Inflammatory macrophage treated with lipopolysaccharide for 4 hours (primary cell): ENCODE data around the gene DICER1.

Experiments used
- DNase-seq: peaks from one replicate; pipeline ENCODE4 v3.0.0-alpha.2; 2020

Gene DICER1

GRCh38 chr14:95117937-95118721 lies 39.2 kb downstream of the DICER1 start:
- DNase-seq, result no peak

DNA sequence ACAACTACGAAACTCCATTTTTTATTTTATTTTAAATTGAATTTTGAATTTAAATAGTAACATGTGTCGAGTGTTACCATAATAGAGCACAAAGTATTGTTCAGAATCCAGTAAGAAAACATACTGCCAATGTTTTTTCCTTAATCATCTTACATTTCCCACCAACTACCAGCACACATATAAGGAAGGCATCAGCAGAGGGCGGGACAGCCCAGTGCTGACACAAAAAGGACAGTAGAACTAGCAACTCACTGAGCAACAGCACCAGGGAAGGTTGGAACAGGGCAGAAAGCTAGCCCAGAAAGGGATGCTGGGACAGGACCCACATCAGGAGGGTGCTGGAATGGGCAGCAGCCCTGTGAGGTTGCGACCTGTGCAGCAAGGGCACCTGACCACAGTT lies 43.9 kb downstream of the DICER1 start:
- no peak for DNase-seq

DNA sequence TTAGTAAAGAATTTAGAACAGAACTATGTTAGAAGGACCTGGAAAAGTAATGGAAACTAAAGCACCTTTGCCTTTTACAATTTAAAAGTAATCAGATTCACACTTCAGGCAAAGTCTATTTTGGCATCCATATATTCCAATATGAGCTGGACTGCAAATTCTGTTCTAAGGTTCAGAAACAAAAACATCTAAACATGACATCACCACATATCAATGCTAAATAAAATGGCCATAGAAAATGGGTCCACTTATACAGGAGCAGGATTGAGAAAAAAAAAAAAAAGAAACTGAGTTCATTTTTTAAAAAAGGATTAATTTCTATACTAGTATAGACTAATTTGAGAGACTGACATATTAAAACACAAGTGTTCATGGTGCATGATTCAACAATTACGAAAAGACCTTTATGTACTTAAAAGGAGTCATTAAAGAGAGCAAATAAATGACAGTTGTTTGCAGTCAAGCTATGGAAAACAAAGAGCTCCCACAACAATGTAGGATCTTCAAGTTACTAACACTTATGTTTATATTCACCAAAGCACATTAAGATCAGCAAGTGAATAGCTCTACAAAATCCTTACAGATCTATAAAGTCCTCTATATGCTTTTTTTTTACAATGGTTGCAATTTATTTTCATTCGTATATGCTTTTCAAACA lies 45.7 kb downstream of the DICER1 start:
- no peak for DNase-seq

DNA sequence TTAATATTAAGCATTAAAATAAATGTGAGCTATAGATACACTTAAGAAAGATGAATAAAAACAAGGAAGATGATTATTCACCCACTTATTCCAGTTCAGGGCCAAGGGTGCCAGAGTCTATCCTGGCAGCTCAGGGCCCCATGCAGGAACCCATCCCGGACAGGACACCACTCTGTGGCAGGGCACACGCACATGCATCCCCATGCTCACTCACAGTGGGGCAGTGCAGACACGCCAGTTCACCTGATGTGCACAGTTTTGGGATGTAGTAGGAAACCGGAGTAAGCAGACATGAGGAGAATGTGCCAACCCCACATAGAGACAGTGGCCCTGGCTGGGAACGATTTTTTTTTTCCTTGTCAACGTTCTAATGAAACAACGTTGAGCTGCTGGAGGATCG lies 47.2 kb downstream of the DICER1 start:
- DNase-seq, result no peak

- DNase-seq, result no peak
Observed at GRCh38 chr14:95107711-95108110, 49.6 kb downstream of the DICER1 start.

DNA sequence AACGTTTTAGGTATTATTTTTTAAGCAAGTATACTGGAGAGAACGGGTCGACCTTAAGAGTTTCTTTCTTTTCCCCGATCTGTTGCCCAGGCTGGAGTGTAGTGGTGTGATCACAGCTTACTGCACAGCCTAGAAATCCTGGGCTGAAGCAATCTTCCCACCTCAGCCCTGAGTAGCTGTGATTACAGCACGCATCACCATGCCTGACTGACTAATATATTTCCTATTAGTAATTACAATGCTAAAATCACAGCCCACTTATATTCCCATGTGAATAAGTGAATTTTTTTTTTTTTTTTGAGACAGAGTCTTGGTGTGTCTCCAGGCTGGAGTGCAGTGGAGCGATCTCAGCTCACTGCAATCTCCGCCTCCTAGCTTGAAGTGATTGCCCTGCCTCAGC lies 50.4 kb downstream of the DICER1 start:
- peak; percentile 27 for DNase-seq

- DNase-seq, result no peak
Observed at GRCh38 chr14:95104911-95105310, 52.4 kb downstream of the DICER1 start.

DNA sequence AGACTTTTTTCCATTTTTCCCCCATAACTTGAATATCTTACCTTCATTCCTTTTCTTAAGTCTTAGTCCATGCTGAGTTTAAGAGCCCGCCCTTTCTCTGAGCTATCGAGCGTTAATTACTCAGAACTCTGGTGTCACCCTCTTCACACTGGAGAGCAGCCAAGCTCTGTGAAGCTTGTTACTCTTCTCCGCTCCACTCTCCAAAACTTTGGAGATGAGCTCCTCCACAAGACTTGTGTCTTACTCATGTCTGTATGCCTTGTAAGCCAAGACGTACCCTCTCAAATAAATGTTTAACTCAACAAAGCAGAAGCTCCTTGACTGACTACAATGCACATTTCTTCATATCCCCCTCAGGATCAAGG lies 54.7 kb downstream of the DICER1 start:
- DNase-seq, result no peak

GRCh38 chr14:95101736-95102679 lies 55.3 kb downstream of the DICER1 start:
- no peak for DNase-seq

DNA sequence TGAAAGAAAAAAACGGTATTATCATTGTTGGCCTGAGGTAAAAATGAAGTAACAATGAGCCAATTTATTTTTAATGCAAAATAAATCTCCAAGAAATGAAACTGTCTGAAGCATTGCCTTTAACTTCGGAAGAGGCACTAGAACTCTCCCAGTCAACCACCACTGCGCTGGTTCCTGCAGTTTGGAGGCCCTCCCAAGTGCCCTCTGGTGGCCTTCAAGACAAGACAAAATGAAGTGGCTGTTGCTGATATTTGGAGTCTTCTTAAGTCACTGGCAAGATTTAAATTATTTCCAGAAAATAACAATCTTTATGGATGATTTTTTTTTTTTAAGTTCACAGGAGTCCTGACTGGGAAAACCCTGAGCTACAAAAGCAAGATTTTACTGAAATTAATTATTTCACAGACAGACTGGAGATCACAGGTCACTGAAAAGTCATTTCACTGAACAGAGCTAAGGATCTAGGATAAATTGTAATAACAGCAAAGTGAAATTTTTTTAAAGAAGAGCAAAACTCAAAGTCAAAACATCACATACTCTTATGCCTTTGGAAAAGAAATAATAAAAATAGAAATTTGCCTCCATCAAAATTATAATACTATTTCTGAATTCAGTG lies 58.2 kb downstream of the DICER1 start:
- peak; percentile 59 for DNase-seq

GRCh38 chr14:95097385-95097784 lies 59.9 kb downstream of the DICER1 start:
- no peak for DNase-seq

GRCh38 chr14:95096476-95096875 lies 60.9 kb downstream of the DICER1 start:
- DNase-seq, result no peak

DNA sequence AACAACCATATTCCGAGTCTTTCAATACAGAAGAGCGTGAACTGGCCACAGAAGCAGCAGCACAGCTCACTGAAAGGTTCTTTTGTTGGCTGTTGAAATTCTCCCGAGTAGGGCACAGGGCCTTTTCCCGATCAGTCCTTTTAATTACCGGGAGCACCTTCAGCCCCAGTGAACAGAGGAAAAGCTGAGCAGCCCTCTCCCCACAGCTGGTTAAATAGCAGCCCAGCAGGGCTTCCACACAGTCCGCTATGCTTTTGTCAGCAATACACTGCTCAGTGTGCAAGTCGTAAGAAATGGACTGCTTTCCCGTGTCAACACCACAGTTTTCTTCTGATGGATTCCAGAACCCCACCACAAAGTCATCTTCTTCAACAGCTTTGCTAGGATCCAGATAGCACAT lies 61.3 kb downstream of the DICER1 start:
- no peak for DNase-seq

GRCh38 chr14:95092723-95093122 lies 64.6 kb downstream of the DICER1 start:
- DNase-seq, result no peak

- DNase-seq, result no peak
Observed at GRCh38 chr14:95091581-95091980, 65.7 kb downstream of the DICER1 start.

GRCh38 chr14:95088665-95089064 lies 68.7 kb downstream of the DICER1 start:
- no peak for DNase-seq

GRCh38 chr14:95087619-95088018 lies 69.7 kb downstream of the DICER1 start:
- no peak for DNase-seq

DNA sequence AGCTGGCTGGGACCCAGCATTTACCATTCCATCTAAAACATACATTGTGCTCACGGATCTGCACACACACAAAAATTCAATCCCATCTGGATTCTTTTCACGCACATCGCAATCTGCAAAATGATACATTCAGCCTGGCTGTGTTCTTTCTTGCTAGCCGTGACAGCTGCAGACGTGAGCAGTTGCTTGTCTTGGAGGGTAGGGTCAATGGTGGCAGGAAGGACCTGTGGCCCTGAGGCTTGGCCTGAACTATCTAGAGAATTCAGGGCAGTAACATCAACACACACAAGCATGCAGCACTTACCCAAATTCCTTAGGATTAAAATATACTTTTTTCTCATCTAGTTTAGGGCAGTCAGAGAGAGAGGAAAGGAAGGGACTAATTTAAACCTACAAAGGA lies 72.0 kb downstream of the DICER1 start:
- no peak for DNase-seq

DNA sequence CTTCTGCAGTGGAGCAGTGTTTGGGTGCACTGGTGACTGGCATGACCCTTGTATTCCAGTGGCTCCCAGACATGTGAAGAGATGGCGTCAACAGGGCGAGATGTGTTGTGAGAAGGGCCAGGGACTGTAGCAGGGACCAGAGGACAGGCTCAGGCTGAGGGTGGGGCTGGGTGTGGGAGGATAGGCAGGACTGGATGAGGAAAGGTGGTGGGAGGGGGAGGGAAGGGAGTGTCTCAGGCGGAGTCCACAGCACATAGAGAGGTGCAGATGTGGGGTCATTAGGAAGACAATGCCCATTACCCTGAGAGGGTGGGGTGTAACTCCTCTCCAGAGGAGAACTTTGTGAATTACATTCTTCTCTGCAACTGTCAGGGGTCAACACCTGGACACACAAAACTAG lies 78.5 kb downstream of the DICER1 start:
- no peak for DNase-seq

DNA sequence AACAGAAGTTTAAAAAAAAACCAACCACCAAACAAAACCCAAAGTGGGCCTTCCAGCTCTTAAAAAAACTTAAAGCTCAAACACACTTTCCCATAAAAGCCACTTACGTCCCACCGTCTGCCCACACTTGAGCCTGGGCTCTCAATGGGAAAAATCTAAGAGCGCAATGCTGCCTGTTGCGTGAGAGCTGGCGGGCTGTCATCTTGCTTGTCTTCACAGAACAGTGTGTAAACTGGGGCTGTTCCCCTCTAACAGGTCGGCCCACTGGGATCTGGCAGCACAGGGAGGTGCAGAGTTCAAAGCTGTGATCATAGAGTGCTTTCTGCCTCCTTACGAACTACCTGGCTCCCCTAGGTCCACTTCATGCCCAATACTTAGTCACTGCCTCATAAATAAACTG lies 80.0 kb downstream of the DICER1 start:
- DNase-seq, result no peak

DNA sequence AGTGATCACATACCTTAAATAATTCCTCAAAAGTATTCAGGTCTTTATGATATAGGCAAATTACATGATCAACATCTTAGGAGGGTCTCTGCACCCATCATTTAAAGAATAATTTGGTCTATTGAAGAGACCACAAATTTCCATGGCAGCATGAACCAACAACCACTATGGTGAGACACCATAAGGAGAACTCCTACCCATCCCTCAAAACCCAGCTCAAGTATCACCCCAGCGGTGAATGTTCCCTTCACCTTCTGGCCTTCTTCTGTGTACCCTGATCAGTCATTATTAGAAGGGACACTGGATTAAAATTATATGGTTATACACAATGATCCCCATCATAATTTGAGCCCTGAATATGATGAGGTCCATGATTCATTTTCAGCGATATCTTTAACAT lies 81.5 kb downstream of the DICER1 start:
- no peak for DNase-seq

- no peak for DNase-seq
Observed at GRCh38 chr14:95073947-95074346, 83.4 kb downstream of the DICER1 start.

- DNase-seq, result no peak
Observed at GRCh38 chr14:95072310-95072905, 84.9 kb downstream of the DICER1 start.
